Measurements from ENCODE around the gene BCL2.

BCL2 gene

DNA sequence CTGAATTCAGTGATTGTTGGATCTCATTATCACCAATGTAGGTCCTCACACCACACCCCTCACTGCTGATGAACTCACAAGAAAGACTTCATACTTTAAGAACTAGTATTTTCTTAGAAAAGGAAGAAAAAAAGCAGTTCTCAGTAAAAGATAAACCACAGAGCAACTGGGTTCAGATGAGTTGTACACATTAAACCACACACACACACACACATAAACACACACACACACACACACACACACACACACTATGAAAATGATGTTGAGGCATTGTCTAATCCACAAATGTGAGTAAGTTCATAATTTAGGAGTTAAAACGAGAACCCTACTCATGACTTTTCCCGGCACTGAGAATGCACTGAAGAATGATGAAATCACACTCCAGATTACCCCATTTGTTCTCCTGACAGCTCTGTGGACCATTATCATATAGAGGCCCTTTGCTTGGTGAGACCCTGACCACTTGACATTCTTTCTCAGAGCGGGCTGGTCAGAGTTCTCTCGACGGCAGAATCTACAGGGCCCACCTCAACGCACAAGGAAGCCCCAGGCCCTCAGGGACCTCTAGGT, 106.2 kb downstream of the BCL2 start:
- no peak for TF ChIP-seq ZFX (IDR thresholded peaks at IDR 0.05; ENCODE audit: borderline replicate concordance)
- TF ChIP-seq, protein P1, sequence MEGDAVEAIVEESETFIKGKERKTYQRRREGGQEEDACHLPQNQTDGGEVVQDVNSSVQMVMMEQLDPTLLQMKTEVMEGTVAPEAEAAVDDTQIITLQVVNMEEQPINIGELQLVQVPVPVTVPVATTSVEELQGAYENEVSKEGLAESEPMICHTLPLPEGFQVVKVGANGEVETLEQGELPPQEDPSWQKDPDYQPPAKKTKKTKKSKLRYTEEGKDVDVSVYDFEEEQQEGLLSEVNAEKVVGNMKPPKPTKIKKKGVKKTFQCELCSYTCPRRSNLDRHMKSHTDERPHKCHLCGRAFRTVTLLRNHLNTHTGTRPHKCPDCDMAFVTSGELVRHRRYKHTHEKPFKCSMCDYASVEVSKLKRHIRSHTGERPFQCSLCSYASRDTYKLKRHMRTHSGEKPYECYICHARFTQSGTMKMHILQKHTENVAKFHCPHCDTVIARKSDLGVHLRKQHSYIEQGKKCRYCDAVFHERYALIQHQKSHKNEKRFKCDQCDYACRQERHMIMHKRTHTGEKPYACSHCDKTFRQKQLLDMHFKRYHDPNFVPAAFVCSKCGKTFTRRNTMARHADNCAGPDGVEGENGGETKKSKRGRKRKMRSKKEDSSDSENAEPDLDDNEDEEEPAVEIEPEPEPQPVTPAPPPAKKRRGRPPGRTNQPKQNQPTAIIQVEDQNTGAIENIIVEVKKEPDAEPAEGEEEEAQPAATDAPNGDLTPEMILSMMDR (IDR thresholded peaks at IDR 0.05) = no peak
- H3K27ac ChIP-seq = no peak overlapping the region

DNA sequence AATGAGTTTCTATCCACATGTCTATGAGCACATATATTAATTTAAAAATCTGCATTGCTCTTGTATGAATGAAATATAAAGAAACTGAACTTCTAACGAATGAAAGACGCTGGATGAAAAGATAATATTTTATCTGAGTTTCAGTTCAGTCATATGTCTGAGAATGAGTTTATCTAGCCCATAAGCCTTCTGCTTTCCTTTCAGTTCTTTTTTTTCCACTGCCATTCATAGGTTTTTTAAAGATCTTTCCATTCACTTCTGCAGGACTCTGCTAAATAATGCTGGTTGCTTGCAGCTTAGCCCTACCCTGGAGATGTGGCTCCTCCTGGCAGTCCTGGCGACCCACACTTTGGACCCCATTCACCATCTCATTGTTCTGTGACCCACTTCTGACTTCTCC, 109.0 kb downstream of the BCL2 start:
- TF ChIP-seq, protein P1 (IDR thresholded peaks at IDR 0.05) = no peak
- TF ChIP-seq ZFX (IDR thresholded peaks at IDR 0.05; ENCODE audit: borderline replicate concordance) = no peak
- H3K27ac ChIP-seq = no peak overlapping the region

DNA sequence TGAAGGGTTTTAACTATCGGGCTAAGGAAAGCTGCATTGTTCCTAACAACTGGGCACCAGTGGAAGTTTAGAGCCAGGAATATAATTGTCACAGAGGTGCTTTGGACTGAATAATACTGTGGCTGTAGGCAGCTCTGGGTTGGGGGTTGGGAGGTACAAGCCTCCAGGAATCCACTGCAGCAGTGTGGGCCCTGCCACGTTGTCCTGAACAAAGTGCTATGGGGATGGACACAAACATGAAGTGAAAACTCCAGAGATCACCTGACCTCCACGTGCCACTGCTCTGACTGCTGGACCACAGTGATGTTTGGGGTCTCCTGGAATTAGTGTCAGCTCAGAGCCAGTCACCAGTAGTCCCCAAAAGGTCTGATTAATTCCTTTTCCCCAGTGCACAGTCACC, 110.9 kb downstream of the BCL2 start:
- no peak overlapping the region for H3K27ac ChIP-seq
- TF ChIP-seq, protein P1 (IDR thresholded peaks at IDR 0.05) = no peak
- TF ChIP-seq ZFX (IDR thresholded peaks at IDR 0.05; ENCODE audit: borderline replicate concordance) = no peak

DNA sequence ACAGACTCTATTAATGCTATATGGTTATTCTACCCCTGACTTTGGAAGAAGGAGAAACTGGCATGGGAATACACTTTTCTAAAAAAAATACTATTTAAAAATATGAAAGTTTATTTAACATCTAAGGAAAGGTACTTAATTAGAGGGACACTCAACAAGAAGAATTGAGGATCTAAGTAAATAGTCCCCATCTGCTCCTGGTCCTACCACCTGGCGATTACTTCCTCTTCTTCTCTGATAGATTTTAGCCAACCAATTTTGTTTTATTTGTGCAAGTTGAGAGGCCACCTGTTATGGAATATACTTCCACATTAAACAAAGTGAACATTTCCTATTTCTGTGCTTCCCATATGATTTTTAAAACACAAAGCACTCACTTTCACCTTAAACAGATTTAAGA, 111.7 kb downstream of the BCL2 start:
- no peak overlapping the region for H3K27ac ChIP-seq

DNA sequence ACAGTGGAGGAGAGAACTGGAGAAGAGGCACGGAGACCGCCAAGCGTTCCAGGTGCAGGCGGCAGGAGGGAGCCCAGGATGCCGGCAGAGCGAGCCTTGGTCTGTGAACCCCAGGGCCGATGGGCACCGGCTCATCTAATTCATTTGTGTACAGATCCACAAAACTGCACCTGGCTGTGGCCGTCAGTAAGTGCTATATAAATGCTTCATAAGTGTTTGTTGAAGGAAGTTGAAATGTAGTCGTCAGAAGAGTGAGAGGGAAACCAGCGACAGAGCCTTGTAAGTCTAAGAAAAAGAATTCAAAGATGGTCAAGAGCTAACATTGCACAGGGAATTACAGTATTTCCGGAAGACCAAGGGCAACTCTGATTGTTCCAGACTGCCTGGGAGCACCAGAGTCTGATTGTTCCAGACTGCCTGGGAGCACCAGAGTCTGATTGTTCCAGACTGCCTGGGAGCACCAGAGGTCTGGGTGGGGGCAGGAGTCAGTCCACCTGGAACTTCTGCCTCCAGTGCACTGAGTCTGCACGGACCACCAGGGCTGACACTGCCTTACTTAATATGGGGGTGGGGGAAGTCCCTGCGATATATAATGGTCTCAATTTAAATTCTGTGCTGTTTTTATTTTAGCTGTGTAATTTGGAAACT, 112.3 kb downstream of the BCL2 start:
- TF ChIP-seq, protein P1 (IDR thresholded peaks at IDR 0.05) = no peak
- TF ChIP-seq ZFX (IDR thresholded peaks at IDR 0.05; ENCODE audit: borderline replicate concordance) = no peak
- no peak overlapping the region for H3K27ac ChIP-seq

More for the DNA sequence above, 111.7 kb downstream of the BCL2 start:
- no peak for TF ChIP-seq ZFX (IDR thresholded peaks at IDR 0.05; ENCODE audit: borderline replicate concordance)
- TF ChIP-seq, protein P1 (IDR thresholded peaks at IDR 0.05) = no peak

DNA sequence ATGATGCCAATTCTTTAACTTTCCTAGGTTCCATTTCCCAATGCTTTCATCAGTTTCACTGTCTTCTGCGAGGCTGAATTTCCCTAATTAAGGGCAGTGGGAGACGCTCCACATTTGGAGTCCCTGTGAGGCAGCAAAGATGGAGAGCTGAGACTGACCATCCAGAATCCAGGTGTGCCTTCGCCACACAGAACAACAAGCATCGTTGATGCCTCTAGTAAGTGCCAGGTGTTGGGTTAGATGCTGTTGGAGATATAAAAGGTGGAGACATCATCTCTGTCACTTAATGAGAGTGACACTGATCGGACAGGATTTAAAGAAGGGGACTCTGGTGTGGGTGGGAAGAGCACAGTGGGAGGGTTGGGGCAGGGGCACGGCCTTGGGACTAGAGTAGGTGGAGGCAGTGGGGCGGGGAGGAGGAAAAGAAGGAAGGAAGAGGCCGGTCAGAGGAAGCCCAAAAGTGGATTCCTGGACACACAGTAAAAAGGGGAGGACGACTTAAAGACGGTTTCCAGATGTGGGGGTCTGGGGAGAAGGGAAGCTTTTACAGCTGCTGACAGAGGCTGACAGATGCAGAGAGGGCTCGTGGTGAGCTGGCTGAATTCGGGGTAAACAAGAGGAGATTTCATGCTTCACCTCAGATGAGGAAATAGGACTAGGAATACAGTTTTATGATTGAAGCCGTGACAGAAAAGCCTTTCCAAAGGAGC, 113.0 kb downstream of the BCL2 start:
- no peak for TF ChIP-seq ZFX (IDR thresholded peaks at IDR 0.05; ENCODE audit: borderline replicate concordance)
- TF ChIP-seq, protein P1 (IDR thresholded peaks at IDR 0.05) = no peak
- no peak overlapping the region for H3K27ac ChIP-seq

DNA sequence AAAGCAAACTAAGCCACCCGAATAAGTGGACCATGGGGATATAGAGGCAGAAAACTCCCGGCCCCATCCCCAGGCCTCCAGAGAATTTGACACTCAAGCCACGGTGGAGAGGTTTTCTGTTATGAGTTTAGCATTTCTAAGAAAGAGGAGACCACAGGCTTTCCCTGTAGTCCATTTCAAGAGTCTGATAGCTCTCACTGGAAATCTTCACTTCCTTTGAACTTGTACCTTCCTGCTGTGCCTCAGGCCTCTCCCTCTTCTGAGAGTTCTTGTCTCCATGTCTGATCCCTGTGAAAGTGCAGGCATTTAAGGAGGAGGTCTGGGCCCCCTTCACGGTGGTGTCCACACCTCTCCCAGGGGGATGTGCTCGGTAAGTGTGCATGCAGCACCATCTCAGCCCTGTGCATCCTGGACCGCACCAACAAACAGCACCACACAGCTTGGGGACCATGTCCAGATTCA, 113.7 kb downstream of the BCL2 start:
- no peak overlapping the region for H3K27ac ChIP-seq

More for the DNA sequence above, 113.7 kb downstream of the BCL2 start:
- no peak for TF ChIP-seq ZFX (IDR thresholded peaks at IDR 0.05; ENCODE audit: borderline replicate concordance)
- TF ChIP-seq, protein P1 (IDR thresholded peaks at IDR 0.05) = no peak
